Kidney (tissue), 14 donors: Measurements from ENCODE around the gene ZNF106. TPM values are rescaled to one million over a fixed set of nuclear protein-coding genes. Genes with fewer than 3 reads are reported as not detected.

Experiments
- DNase-seq, 5 donors: peaks; one replicate each; pipeline ENCODE4 v3.0.0-alpha.2; 2013 to 2020
- FAIRE-seq: peaks from 2 replicates; lab custom pipeline; 2012; peaks lifted over from hg19 to GRCh38; lab: Jason Lieb, UNC
- H3K27ac ChIP-seq, 2 donors: one replicate each; pipeline ENCODE4 v1.7.0; 2013; ENCODE audit warnings: low read depth in 2 of 2, low read length in 2 of 2, inconsistent platforms in 1 of 2
- H3K27me3 ChIP-seq: one replicate; pipeline ENCODE4 v1.7.1; 2013; ENCODE audit warnings: low read length, inconsistent platforms; ENCODE audit not compliant: control insufficient read depth, insufficient read depth
- H3K36me3 ChIP-seq, 3 donors: one replicate each; pipeline versions ENCODE4 v1.7.0 to v1.7.1; 2013; ENCODE audit warnings: low read length in 3 of 3, control low read depth in 1 of 3, inconsistent platforms in 1 of 3; ENCODE audit not compliant: insufficient read depth in 3 of 3, control insufficient read depth in 2 of 3
- H3K4me1 ChIP-seq, 3 donors: one replicate each; pipeline versions ENCODE4 v1.7.0 to v1.7.1; 2013; ENCODE audit warnings: low read length in 3 of 3, inconsistent platforms in 1 of 3, low read depth in 1 of 3; ENCODE audit not compliant: control insufficient read depth in 2 of 3, insufficient read depth in 2 of 3
- H3K4me3 ChIP-seq, 3 donors: one replicate each; pipeline versions ENCODE4 v1.7.0 to v1.8.1; 2013; ENCODE audit warnings: low read length in 3 of 3, control low read depth in 1 of 3, inconsistent platforms in 1 of 3
- H3K9ac ChIP-seq, 3 donors: one replicate each; pipeline versions ENCODE4 v1.7.0 to v1.7.1; 2013; ENCODE audit warnings: low read length in 3 of 3, control low read depth in 1 of 3, inconsistent platforms in 1 of 3
- H3K9me3 ChIP-seq, 3 donors: one replicate each; pipeline versions ENCODE4 v1.7.0 to v1.7.1; 2013; ENCODE audit warnings: low read length in 3 of 3, control low read depth in 1 of 3, inconsistent platforms in 1 of 3; ENCODE audit not compliant: control insufficient read depth in 2 of 3, insufficient read depth in 1 of 3
- CTCF ChIP-seq: IDR thresholded peaks from 3 replicates; pipeline ENCODE4 v1.5.1; 2012; ENCODE audit warnings: mild to moderate bottlenecking, moderate library complexity, borderline replicate concordance; ENCODE audit not compliant: insufficient read depth; ENCODE audit errors: extremely low read depth
- intact Hi-C: fragments of 100-400 bp; cut with DNase I; formaldehyde crosslinking; loops from one replicate; pipeline ENCODE4 v1.11.1; 2022
- polyA plus RNA-seq: library from polyadenylated mRNA; stranded (reverse); fragments of 350-450 nt; fragmentation: Illumina TruSeq; extraction: RNeasy Lipid Tissue Mini Kit (QIAGEN cat#74804); gene quantifications from one replicate; pipeline ENCODE4 v1.2.3, GENCODE V29; 2014; ENCODE audit warnings: low read depth, low replicate concordance; ENCODE audit not compliant: insufficient read depth
- total RNA-seq: library from RNA; stranded (reverse); fragmentation: NEBNext Ultra II Directional; extraction: Animal tissue kit (Norgen Biotek cat#: 25700); gene quantifications from one replicate; pipeline ENCODE4 v1.2.1, GENCODE V29; 2021
- donor health status: control.
- donor health status: control.
- donor health status: control.
- donor health status: control.
- donor health status: control.
- donor health status: DM: yes; HTN: yes; CAD: no.
- donor health status: Normal renal cell carcinoma (clear cell type).

Gene ZNF106
- total and polyA plus RNA-seq, 2 donors from 2014 or later = 7.2 to 52.0 TPM

DNA sequence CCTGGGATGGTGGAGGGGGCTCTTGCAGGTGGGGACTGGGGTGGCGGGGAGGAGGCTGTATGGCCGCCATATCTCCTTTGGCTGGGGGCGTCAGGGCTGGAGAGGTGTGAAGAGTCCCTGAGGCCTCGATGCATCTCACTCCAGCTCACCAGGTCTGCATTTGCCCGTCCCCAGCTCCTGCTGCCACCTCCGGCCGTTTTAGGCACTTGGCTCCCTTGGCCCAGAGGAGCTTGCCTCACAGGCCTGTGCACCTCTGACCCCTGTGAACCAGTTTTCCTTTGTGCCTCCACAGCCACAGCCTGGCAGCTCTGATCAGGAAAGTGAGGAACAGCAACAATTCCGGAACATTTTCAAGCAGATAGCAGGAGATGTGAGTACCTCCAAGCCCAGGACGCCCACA is 81.9 kb downstream of the ZNF106 start:
- H3K4me3 ChIP-seq = no peak overlapping the region
- DNase-seq (no peak), FAIRE-seq (no peak)
- H3K27me3 ChIP-seq = no peaks in the 10 kb centered on the region
- no peak overlapping the region for H3K27ac ChIP-seq
- peaks cover 0 to 4% (median 3%) of the 10 kb centered on the region in 3 donors for H3K4me1 ChIP-seq
- H3K9me3 ChIP-seq = no peaks in the 10 kb centered on the region
- no peak for TF ChIP-seq CTCF
- intact Hi-C loops = no loop called here
- H3K36me3 ChIP-seq = peaks cover 0 to 29% (median 16%) of the 10 kb centered on the region in 3 donors
- H3K9ac ChIP-seq = no peak overlapping the region

- no peaks in the 10 kb centered on the region for H3K27me3 ChIP-seq
- intact Hi-C loops = no loop called here
- no peak overlapping the region for H3K4me3 ChIP-seq
- H3K9me3 ChIP-seq = no peaks in the 10 kb centered on the region
- H3K27ac ChIP-seq = no peak overlapping the region
- FAIRE-seq (no peak), DNase-seq (no peak)
- H3K36me3 ChIP-seq = peaks cover 0 to 29% (median 16%) of the 10 kb centered on the region in 3 donors
- peaks cover 0 to 4% (median 3%) of the 10 kb centered on the region in 3 donors for H3K4me1 ChIP-seq
- no peak overlapping the region for H3K9ac ChIP-seq
- TF ChIP-seq CTCF = no peak
Observed at GRCh38 chr15:42408178-42408577, 82.8 kb downstream of the ZNF106 start.

- no peak for FAIRE-seq
- H3K36me3 ChIP-seq = peaks cover 0 to 16% (median 15%) of the 10 kb centered on the region in 3 donors
Observed at GRCh38 chr15:42405863-42406482, 85.0 kb downstream of the ZNF106 start.

More at GRCh38 chr15:42405863-42406482, 85.0 kb downstream of the ZNF106 start:
- Histone ChIP-seq H3K4me1 (peaks cover 0 to 4% (median 3%) of the 10 kb centered on the region in 3 donors), H3K27ac (peak overlapping the region in 1 of 2 donors; percentile 47), H3K27me3 (no peaks in the 10 kb centered on the region), H3K9me3 (no peaks in the 10 kb centered on the region), H3K9ac (no peak overlapping the region), H3K4me3 (peak overlapping the region; percentile 23 to 46 (median 42))
- intact Hi-C loops = no loop called here
- DNase-seq = peak in 1 of 5 donors; percentile 35
- no peak for TF ChIP-seq CTCF
